Immature natural killer cell (primary cell): ENCODE results near the gene NACA. TPM values are rescaled to one million over a fixed set of nuclear protein-coding genes. Genes with fewer than 3 reads are reported as not detected.
"Not testable (repeated sequence)": the region's sequence is repeated elsewhere in the genome, so short reads cannot be mapped to it uniquely, and the experiment has no call there.

Experiments
- DNase-seq, 3 donors: peaks; one replicate each; pipeline ENCODE4 v3.0.0; 2022; ENCODE audit warnings: mixed read lengths in 1 of 3
- H3K27ac Mint-ChIP-seq, 6 donors: one replicate each; pipeline ENCODE4 v1.8.0; 2020; ENCODE audit warnings: mixed read lengths in 6 of 6, mild to moderate bottlenecking in 5 of 6, inconsistent platforms in 4 of 6, moderate library complexity in 3 of 6
- H3K27me3 Mint-ChIP-seq, 3 donors: one replicate each; pipeline ENCODE4 v1.8.0; 2020 to 2021; ENCODE audit warnings: low read depth in 3 of 3, mild to moderate bottlenecking in 3 of 3, mixed read lengths in 3 of 3, moderate library complexity in 3 of 3, inconsistent platforms in 1 of 3
- H3K36me3 Mint-ChIP-seq, 3 donors: one replicate each; pipeline ENCODE4 v1.8.0; 2020; ENCODE audit warnings: mixed read lengths in 3 of 3, inconsistent platforms in 2 of 3, mild to moderate bottlenecking in 2 of 3
- H3K4me1 Mint-ChIP-seq, 2 donors: one replicate each; pipeline ENCODE4 v1.8.0; 2020; ENCODE audit warnings: inconsistent platforms in 2 of 2, mild to moderate bottlenecking in 2 of 2, mixed read lengths in 2 of 2, moderate library complexity in 1 of 2
- H3K4me3 Mint-ChIP-seq, 5 donors: one replicate each; pipeline ENCODE4 v1.8.0; 2020; ENCODE audit warnings: mild to moderate bottlenecking in 5 of 5, mixed read lengths in 5 of 5, inconsistent platforms in 3 of 5, moderate library complexity in 3 of 5
- H3K9me3 Mint-ChIP-seq, 6 donors: one replicate each; pipeline ENCODE4 v1.8.0; 2020; ENCODE audit warnings: mild to moderate bottlenecking in 6 of 6, mixed read lengths in 6 of 6, inconsistent platforms in 4 of 6, moderate library complexity in 3 of 6
- polyA plus RNA-seq, 3 donors: library from polyadenylated mRNA; unstranded; fragments of 300-500 nt; fragmentation: Illumina TruSeq; gene quantifications; one replicate each; pipeline ENCODE4 v1.2.3, GENCODE V29; 2021

The NACA gene
- polyA plus RNA-seq, 3 donors from 2014 or later, result 662 to 819 (median 747) TPM

DNA sequence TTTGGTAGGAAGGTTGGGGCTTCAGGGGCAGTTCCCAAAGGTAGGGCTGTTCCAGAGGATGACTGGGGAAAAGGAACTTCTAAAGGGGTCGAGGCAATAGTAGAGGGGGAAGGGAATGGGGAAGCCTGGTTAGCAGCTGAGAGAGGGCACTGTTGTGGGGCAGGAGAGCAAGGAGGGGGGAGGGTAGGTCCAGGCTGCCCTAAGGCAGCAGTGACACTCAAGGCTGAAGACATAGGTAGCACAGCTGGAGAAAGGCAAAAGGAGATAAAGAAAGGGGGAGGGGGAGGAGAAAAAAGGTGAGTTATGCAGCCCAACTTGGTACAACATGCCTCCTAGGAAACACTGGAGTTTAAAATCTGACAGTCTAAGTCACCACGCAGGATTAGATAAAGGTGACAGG lies 3.9 kb downstream of the NACA start:
- no peak for DNase-seq
- Mint-ChIP-seq H3K4me1 (peaks cover 86 to 87% of the 10 kb centered on the region in 2 donors), H3K9me3 (no peaks in the 10 kb centered on the region), H3K27me3 (peaks cover 4 to 5% (median 4%) of the 10 kb centered on the region in 3 donors), H3K4me3 (peak overlapping the region; percentile 0 to 57 (median 11)), H3K36me3 (peaks cover 0 to 7% (median 3%) of the 10 kb centered on the region in 3 donors), H3K27ac (peak overlapping the region; percentile 3 to 96 (median 74))

DNA sequence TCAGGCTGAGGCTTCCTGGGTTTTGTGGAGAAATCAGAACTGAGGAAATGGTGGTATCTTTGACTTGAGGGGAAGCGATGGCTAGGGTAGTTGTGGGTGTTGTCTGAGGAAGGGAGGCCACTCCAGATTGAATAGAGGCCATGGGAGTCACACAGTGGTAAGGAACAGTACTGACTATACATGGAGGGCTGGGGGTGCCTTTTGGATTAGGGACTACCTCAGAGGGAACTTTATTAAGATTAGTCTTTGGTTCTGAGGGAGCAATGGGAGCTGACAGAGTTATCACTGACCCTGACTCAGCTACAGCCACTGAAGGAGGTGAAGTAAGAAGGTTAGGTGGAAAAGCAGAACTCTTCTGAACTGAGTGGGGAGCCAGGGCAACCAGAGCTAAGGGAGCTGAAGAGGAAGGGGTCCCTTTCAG lies 4.4 kb downstream of the NACA start:
- Mint-ChIP-seq H3K36me3 (peaks cover 0 to 8% (median 7%) of the 10 kb centered on the region in 3 donors), H3K4me3 (peak overlapping the region; percentile 0 to 48 (median 16)), H3K27me3 (peaks cover 4 to 5% (median 4%) of the 10 kb centered on the region in 3 donors), H3K4me1 (peaks cover 87 to 88% of the 10 kb centered on the region in 2 donors), H3K27ac (peak overlapping the region; percentile 62 to 96 (median 74)), H3K9me3 (no peaks in the 10 kb centered on the region)
- no peak for DNase-seq

DNA sequence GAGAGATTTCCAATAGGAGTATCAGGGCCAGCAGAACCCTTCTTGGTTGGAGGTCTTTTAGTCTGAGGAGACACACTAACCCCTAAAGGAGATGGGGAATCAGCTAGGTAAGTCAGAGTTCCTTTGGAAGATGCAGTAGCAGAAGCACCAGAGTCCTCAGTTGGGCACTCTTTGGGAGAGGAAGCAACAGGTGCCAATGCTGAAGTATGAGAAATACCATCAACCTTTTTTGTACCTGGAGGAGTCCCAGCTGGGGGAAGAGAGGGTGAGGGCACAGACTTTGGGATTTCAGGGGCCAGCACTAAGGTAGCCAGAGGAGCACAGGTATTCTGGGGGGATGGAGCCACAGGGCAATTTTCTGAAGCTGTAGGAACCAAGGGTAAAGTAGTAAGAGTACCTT lies 6.0 kb downstream of the NACA start:
- peaks cover 81 to 87% of the 10 kb centered on the region in 2 donors for H3K4me1 Mint-ChIP-seq
- no peaks in the 10 kb centered on the region for H3K9me3 Mint-ChIP-seq
- no peak for DNase-seq
- H3K27me3 Mint-ChIP-seq, result peaks cover 0 to 2% (median 2%) of the 10 kb centered on the region in 3 donors
- H3K4me3 Mint-ChIP-seq, result no peak overlapping the region
- peaks cover 0 to 10% (median 10%) of the 10 kb centered on the region in 3 donors for H3K36me3 Mint-ChIP-seq
- H3K27ac Mint-ChIP-seq, result peak overlapping the region; percentile 46 to 96 (median 74)

DNA sequence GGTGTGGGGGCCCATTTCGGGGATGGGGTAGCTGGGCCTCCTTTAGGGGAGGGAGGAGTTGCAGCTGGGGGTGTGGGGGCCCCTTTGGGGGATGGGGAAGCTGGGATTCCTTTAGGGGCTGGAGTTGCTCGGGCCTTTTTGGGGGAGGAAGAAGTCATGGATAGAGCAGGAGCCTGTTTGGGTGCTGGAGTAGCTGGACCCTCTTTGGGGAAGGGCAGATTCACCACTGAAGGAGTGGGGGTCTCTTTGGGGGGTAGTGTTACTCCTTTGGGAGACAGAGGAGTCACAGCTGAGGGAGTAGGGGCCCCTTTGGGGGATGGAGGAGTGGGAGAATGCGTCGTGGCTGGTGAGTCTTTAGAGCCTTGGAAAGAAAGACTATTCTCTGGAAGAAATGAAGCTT lies 6.5 kb downstream of the NACA start:
- Mint-ChIP-seq H3K27ac (peak overlapping the region; percentile 12 to 96 (median 74)), H3K9me3 (no peaks in the 10 kb centered on the region), H3K4me3 (no peak overlapping the region), H3K4me1 (peaks cover 76 to 84% of the 10 kb centered on the region in 2 donors), H3K36me3 (peaks cover 0 to 13% (median 10%) of the 10 kb centered on the region in 3 donors), H3K27me3 (peaks cover 0 to 2% (median 2%) of the 10 kb centered on the region in 3 donors)
- DNase-seq, result no peak

DNA sequence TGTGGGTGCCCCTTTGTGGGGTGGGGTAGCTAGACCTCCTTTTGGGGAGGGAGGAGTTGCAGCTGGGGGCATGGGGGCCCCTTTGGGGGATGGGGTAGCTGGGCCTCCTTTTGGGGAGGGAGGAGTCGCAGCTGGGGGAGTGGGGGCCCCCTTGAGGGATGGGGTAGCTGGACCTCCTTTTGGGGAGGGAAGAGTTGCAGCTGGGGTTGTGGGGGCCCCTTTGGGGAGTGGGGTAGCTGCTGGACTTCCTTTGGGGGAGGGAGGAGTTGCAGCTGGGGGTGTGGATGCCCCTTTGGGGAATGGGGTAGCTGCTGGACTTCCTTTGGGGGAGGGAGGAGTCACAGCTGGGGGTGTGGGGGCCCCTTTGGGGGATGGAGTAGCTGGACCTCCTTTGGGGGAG lies 7.0 kb downstream of the NACA start:
- DNase-seq, result no peak
- Mint-ChIP-seq H3K4me1 (peaks cover 72 to 79% of the 10 kb centered on the region in 2 donors), H3K36me3 (peaks cover 1 to 17% (median 15%) of the 10 kb centered on the region in 3 donors), H3K27ac (no peak overlapping the region), H3K9me3 (no peaks in the 10 kb centered on the region), H3K27me3 (peaks cover 0 to 2% (median 2%) of the 10 kb centered on the region in 3 donors), H3K4me3 (no peak overlapping the region)

DNA sequence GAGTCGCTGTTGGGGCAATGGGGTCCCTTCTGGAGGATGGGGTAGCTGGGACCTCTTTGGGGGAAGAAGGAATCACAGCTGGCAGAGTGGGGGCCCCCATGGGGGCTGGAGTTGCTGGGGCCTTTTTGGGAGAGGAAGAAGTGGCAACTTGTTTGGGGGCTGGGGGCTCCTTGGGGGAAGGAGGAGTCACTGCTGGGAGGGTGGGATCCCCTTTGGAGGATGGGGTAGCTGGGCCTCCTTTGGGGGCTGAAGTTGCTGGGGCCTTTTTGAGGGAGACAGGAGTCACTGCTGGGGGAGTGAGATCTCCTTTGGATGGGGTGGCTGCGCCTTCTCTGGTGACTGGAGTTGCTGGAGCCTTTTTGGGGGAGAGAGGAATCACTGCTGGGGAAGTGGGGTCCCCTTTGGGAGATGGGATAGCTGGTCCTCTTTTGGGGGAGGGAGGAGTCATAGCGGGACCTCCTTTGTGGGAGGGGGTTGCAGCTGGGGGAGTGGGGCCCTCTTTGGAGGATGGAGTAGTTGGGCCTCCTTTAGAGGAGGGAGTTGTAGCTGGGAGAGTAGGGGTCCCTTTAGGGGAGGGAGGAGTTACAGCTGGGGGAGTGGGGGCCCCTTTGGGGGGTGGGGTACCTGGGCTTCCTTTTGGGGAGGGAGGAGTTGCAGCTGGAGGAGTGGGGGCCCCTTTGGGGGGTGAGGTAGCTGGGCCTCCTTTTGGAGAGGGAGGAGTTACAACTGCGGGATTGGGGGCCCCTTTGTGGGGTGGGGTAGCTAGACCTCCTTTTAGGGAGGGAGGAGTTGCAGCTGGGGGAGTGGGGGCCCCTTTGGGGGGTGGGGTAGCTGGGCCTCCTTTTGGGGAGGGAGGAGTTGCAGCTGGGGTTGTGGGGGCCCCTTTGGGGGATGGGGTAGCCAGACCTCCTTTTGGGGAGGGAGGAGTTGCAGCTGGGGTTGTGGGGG lies 7.9 kb downstream of the NACA start:
- H3K9me3 Mint-ChIP-seq, result no peaks in the 10 kb centered on the region
- DNase-seq, result no peak
- peaks cover 62 to 70% of the 10 kb centered on the region in 2 donors for H3K4me1 Mint-ChIP-seq
- H3K27me3 Mint-ChIP-seq, result peaks cover 0 to 5% (median 2%) of the 10 kb centered on the region in 3 donors
- peak overlapping the region; percentile 21 to 50 (median 42) for H3K27ac Mint-ChIP-seq
- peaks cover 11 to 23% (median 22%) of the 10 kb centered on the region in 3 donors for H3K36me3 Mint-ChIP-seq
- no peak overlapping the region for H3K4me3 Mint-ChIP-seq

DNA sequence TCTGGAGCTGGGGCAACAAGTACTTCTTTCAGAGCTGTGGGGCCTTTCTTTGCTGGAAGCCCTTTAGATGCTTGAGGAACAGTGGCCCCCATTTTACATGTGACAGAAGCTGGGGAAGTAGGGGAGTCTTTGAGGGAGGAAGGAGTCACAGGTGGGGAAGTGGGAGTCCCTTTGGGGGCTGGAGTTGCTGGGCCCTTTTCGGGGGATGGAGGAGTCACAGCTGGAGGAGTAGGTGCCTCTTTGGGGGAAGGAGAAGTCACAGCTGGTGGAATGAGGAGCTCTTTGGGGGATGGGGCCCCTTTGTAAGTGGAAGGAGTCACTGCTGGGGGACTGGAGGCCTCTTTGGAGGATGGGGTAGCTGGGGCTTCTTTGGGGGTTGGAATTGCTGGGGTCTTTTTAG lies 8.6 kb downstream of the NACA start:
- Mint-ChIP-seq H3K9me3 (no peaks in the 10 kb centered on the region), H3K27ac (peak overlapping the region; percentile 3 to 80 (median 52)), H3K4me1 (peaks cover 55 to 62% of the 10 kb centered on the region in 2 donors), H3K27me3 (peaks cover 0 to 5% (median 2%) of the 10 kb centered on the region in 3 donors), H3K4me3 (no peak overlapping the region), H3K36me3 (peaks cover 12 to 27% (median 24%) of the 10 kb centered on the region in 3 donors)
- DNase-seq, result no peak

DNA sequence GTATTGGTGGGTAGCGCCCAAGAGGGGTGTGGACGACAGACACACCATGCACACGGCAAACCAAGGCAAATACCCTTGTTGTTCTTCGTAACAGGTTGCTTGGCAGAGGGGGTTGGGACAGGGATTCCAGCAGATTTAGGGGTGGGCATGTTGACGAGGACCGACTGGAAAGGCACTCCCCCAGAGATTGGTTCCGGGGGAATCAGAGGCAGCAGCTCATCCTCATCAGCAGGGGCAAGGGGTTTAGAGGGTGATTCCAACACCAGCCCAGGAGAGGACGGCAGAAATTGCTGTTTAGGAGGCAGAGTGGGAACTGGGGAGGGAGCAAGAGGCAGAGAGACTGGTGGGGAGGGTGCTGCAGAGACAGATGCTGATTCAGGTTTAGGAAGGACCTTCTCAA lies 9.3 kb downstream of the NACA start:
- no peak for DNase-seq
- Mint-ChIP-seq H3K9me3 (no peaks in the 10 kb centered on the region), H3K4me3 (no peak overlapping the region), H3K36me3 (peaks cover 17 to 32% (median 29%) of the 10 kb centered on the region in 3 donors), H3K4me1 (peaks cover 48 to 55% of the 10 kb centered on the region in 2 donors), H3K27ac (peak overlapping the region in 5 of 6 donors; percentile 21 to 80 (median 57)), H3K27me3 (peaks cover 0 to 5% (median 2%) of the 10 kb centered on the region in 3 donors)

DNA sequence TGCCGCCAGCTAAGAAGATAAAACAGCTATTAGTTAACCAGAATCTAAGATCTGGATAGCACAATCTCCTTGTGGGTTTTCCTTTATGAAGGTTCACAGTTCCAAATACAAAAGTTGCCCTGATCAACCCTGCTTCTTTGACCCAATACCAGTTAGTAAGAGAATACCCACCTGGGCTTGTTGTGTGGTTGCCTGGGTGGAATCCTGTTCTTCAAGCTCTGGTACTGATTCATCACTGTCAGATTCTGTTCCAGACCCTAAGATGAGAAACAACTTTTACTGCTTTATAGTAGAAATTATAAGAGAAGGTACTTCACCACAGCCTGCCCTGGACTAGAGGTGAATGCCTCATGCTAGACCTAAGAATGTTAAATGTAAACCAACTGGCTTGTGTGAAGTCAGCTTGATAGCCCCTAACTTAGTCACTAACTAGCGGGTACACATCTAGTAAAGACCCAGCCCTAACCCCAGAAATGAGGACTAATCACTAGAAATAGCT lies 10.6 kb downstream of the NACA start:
- H3K9me3 Mint-ChIP-seq, result no peaks in the 10 kb centered on the region
- peaks cover 17 to 32% (median 22%) of the 10 kb centered on the region in 3 donors for H3K36me3 Mint-ChIP-seq
- no peak overlapping the region for H3K4me3 Mint-ChIP-seq
- H3K27ac Mint-ChIP-seq, result peak overlapping the region in 2 of 6 donors; percentile 46 to 68
- peaks cover 35 to 42% of the 10 kb centered on the region in 2 donors for H3K4me1 Mint-ChIP-seq
- DNase-seq, result no peak
- peaks cover 2 to 5% (median 2%) of the 10 kb centered on the region in 3 donors for H3K27me3 Mint-ChIP-seq

DNA sequence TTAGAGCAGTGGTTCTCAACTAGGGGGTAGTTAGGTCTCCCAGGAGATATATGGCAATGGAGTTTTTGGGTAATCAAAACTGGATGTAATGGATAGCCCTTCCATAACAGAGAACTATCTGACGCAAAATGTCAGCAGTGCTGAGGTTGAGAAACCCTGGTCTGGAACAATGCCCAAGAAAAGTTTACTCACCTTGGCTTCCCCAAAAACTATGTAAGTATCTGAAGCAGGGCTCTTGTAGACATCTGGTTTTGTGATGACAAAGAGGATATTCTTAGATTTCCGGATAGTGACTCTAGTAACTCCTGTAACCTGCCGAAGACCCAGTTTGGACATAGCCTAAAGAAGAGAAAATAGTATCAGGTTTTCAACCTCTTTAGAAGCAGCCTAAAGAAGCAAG lies 11.8 kb downstream of the NACA start:
- Mint-ChIP-seq H3K27ac (no peak overlapping the region), H3K4me1 (peaks cover 25 to 32% of the 10 kb centered on the region in 2 donors), H3K36me3 (peaks cover 17 to 32% (median 22%) of the 10 kb centered on the region in 3 donors), H3K4me3 (no peak overlapping the region), H3K9me3 (no peaks in the 10 kb centered on the region), H3K27me3 (peaks cover 0 to 5% (median 2%) of the 10 kb centered on the region in 3 donors)
- no peak for DNase-seq

DNA sequence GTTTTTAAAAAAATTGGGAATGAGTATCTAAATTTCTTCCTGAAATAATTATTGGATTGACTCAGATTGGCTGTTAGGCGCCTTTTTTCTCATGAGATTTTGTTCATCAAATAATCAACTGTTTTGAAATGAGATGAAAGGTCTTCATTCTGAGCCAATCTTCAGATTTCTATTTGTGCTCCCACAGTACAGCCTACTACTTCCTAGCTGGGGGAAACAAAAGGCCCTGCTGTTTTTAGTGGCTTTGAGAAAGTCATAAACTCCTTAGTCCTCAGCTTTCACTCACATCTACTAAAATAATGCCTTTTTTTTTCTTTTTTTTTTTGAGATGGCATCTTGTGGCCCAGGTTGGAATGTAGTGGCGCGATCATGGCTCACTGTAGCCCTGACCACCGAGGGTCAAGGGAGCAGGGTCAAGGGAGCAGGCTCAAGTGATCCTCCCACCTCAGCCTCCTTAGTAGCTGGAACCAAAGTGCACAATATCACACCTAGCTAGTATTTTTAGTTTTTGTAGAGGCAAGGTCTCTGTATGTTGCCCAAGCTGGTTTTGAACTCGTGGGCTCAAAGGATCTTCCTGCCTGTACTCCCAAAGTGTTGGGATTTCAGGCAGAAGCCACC lies 15.2 kb downstream of the NACA start:
- H3K9me3 Mint-ChIP-seq, result no peaks in the 10 kb centered on the region
- H3K27me3 Mint-ChIP-seq, result peaks cover 0 to 3% (median 2%) of the 10 kb centered on the region in 3 donors
- peaks cover under 1 to 9% of the 10 kb centered on the region in 2 donors for H3K4me1 Mint-ChIP-seq
- peaks cover 17 to 24% (median 22%) of the 10 kb centered on the region in 3 donors for H3K36me3 Mint-ChIP-seq
- peak overlapping the region in 2 of 6 donors; percentile 21 to 28 for H3K27ac Mint-ChIP-seq
- DNase-seq, result no peak
- no peak overlapping the region for H3K4me3 Mint-ChIP-seq

DNA sequence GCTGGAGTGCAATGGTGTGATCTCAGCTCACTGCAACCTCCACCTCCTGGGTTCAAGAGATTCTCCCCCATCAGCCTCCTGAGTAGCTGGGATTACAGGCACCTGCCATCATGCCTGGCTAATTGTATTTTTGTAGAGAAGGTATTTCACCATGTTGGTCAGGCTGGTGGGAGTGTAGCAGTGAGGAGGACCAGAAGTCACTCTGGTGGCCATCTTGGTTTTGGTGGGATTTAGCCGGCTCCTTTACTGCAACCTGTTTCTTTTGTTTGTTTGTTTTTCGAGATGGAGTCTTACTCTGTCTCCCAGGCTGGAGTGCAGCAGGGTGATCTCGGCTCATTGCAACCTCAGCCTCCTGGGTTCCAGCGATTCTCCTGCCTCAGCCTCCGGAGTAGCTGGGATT lies 20.6 kb downstream of the NACA start:
- not testable (repeated sequence) for H3K36me3 Mint-ChIP-seq, H3K4me3 Mint-ChIP-seq, DNase-seq, H3K27me3 Mint-ChIP-seq, H3K9me3 Mint-ChIP-seq, H3K27ac Mint-ChIP-seq, H3K4me1 Mint-ChIP-seq

DNA sequence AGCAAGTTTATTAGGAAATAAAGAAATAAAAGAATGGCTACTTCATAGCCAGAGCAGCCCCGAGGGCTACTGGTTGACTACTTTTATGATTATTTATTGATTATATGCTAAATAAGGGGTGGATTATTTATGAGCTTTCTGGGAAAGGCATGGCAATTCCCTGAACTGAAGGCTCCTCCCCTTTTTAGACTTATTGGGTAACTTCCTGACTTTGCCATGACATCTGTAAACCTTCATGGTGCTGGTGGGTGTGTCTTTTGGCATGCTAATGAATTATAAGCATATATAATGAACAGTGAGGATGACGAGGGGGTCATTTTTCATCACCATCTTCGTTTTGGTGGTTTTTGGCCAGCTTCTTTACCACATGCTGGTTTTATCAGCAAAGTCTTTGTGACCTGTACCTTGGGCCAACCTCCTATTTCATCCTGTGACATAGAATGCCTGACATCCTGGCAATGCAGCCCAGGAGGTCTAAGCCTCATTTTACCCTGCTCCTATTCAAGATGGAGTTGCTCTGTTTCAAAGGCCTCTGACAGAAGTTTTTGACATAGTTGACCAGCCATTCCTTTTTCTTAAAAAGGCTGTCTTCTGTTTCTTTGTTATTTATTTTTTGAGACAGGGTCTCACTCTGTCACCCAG lies 26.0 kb downstream of the NACA start:
- H3K27me3 Mint-ChIP-seq, result peaks cover 0 to 3% (median 0%) of the 10 kb centered on the region in 3 donors
- no peak for DNase-seq
- no peaks in the 10 kb centered on the region for H3K9me3 Mint-ChIP-seq
- H3K4me1 Mint-ChIP-seq, result peaks cover 2 to 7% of the 10 kb centered on the region in 2 donors
- H3K4me3 Mint-ChIP-seq, result no peak overlapping the region
- no peak overlapping the region for H3K27ac Mint-ChIP-seq
- no peaks in the 10 kb centered on the region for H3K36me3 Mint-ChIP-seq
